PC-3 (cell line): Measurements from ENCODE around the gene PPTC7.

Source experiments
- EZH2 ChIP-seq: fragments of 300-600 bp; sonication (generic); IDR thresholded peaks from one replicate; pipeline ENCODE4 v1.6.1; 2017; ENCODE audit warnings: antibody characterized with exemption, mild to moderate bottlenecking, low read length; ENCODE audit not compliant: unreplicated experiment
- EZH2phosphoT487 ChIP-seq: fragments of 300-600 bp; sonication (generic); IDR thresholded peaks from 2 replicates; pipeline ENCODE4 v1.6.1; 2018; ENCODE audit warnings: mild to moderate bottlenecking, antibody characterized with exemption, low read length, borderline replicate concordance
- TF ChIP-seq, protein P1 (sequence below): fragments of 300-600 bp; sonication (generic); conservative IDR thresholded peaks from 2 replicates; pipeline ENCODE4 v1.5.1; 2017; ENCODE audit warnings: antibody characterized with exemption, low read depth, mild to moderate bottlenecking, low read length

DNA sequence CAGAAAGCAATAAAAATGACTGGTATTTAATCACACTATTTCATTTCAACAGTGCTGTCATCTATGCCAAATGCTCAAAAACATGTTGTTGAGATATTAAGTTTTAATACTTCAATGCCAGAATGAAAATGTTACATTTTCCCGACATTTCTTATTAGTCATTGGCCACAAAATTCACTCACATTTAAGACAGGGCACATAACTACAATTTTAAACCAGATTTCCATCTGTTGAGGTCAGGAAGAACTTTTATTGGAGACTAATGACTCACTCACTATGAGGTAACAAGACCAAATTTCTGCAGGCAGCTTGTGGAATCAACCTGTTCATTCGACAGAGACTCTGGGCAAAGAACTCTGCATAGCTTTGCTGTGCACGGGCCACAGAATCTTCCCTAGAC is 36.8 kb downstream of the PPTC7 start:
- TF ChIP-seq, protein P1, sequence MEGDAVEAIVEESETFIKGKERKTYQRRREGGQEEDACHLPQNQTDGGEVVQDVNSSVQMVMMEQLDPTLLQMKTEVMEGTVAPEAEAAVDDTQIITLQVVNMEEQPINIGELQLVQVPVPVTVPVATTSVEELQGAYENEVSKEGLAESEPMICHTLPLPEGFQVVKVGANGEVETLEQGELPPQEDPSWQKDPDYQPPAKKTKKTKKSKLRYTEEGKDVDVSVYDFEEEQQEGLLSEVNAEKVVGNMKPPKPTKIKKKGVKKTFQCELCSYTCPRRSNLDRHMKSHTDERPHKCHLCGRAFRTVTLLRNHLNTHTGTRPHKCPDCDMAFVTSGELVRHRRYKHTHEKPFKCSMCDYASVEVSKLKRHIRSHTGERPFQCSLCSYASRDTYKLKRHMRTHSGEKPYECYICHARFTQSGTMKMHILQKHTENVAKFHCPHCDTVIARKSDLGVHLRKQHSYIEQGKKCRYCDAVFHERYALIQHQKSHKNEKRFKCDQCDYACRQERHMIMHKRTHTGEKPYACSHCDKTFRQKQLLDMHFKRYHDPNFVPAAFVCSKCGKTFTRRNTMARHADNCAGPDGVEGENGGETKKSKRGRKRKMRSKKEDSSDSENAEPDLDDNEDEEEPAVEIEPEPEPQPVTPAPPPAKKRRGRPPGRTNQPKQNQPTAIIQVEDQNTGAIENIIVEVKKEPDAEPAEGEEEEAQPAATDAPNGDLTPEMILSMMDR = no peak
- no peak for TF ChIP-seq EZH2
- no peak for TF ChIP-seq EZH2phosphoT487
